HG02981 (cell line): ENCODE measurements around the gene NETO2.
A peak's percentile ranks its signal among the peaks of the same experiment; 100 is the strongest.
"Not testable (repeated sequence)": the region's sequence is repeated elsewhere in the genome, so short reads cannot be mapped to it uniquely, and the experiment has no call there.

ENCODE experiments used
- ATAC-seq: cut with Tn5 transposase; IDR thresholded peaks from one replicate; pipeline ENCODE4 v1.9.1; 2021; ENCODE audit warnings: mild to moderate bottlenecking, moderate library complexity; ENCODE audit not compliant: unreplicated experiment

The NETO2 gene, protein sequence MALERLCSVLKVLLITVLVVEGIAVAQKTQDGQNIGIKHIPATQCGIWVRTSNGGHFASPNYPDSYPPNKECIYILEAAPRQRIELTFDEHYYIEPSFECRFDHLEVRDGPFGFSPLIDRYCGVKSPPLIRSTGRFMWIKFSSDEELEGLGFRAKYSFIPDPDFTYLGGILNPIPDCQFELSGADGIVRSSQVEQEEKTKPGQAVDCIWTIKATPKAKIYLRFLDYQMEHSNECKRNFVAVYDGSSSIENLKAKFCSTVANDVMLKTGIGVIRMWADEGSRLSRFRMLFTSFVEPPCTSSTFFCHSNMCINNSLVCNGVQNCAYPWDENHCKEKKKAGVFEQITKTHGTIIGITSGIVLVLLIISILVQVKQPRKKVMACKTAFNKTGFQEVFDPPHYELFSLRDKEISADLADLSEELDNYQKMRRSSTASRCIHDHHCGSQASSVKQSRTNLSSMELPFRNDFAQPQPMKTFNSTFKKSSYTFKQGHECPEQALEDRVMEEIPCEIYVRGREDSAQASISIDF

DNA sequence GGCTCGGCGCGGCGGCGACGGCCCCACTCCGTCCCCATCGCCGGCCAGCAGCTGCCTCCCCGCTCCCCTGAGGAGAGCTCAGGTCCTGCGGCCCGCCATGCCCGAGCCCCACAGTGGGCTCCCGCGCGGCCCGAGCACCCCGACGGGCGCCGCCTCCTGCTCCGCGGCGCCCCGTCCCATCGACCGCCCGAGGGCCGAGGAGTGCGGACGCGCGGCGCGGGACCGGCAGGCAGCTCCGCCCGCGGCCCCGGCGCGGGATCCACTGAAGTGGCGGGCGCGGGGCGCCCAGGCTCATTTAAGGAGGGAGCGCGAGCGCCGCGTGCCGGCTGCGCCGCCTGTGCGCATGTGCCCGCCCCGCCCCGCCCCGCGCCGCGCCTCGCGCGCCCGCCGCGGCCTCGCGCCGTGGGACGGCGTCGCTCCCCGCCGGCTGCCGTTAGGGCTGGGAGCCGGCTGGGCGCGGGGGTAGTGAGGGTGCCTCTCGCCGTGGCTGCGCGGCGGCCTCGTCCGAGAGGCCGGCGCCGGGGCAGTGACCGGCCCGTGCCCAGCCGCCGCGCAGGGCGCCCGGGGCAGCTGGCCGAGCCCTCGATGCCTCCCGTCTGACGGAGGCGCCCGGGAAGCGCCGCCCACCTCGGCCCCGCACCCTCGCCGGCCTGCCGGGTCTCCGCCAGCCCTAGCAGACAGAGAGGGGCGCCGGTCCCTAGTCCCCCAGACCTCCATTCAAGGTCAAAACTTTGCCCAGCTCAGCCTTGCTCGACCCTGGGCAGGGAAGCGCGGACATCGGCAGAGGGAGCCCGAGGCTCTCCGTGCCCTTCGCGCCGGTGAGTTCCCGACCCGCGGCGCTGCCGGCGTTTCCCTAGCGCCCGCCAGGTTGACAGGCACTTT is at the start of gene NETO2:
TSS of gene NETO2 (minus strand) at position 269 of the 882 bp plus-strand sequence. CDS start 333 bp downstream, outside the sequence.
- ATAC-seq, result peak; percentile 48

DNA sequence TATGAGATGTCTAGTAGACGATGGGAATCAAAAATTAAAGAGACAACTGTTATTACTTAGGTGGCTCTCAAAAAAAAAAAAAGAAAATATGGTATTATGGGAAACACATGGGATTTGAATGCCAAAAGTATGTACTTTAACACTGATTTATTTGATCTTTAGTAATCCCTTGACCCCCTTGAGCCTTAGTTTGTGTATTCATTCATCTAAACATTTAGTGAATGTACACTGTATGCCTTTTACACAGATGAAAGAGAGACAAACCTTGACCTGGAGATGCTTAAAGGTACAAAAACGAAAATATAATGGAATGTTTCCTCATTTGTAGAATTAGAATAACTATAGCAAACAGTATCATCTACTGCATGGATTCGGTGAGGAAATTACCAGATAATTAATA is 38.6 kb upstream of the NETO2 start:
- ATAC-seq, result no peak

DNA sequence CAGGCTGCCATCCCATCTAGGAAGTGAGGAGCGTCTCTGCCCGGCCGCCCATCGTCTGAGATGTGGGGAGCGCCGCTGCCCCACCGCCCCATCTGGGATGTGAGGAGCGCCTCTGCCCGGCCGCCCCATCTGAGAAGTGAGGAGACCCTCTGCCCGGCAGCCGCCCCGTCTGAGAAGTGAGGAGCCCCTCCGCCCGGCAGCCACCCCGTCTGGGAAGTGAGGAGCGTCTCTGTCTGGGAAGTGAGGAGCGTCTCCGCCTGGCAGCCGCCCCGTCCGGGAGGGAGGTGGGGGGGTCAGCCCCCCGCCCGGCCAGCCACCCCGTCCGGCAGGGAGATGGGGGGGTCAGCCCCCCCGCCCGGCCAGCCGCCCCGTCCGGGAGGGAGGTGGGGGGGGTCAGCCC is 37.3 kb upstream of the NETO2 start:
- not testable (repeated sequence) for ATAC-seq

DNA sequence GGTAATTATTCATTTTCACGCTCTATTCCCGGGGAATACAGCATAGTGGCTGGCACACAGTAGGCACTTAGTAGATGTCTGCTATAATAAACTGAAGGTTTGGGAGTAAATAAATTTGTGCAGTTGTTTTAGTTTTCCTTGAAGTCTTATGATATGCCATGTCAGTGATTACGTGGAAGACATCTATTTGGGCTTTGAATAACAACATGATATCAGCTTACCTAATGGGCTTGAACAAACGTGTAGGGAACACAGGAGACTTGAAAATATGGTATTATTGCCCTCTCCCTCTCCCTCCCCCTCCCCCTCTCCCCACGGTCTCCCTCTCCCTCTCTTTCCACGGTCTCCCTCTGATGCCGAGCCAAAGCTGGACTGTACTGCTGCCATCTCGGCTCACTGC is 36.3 kb upstream of the NETO2 start:
- no peak for ATAC-seq

DNA sequence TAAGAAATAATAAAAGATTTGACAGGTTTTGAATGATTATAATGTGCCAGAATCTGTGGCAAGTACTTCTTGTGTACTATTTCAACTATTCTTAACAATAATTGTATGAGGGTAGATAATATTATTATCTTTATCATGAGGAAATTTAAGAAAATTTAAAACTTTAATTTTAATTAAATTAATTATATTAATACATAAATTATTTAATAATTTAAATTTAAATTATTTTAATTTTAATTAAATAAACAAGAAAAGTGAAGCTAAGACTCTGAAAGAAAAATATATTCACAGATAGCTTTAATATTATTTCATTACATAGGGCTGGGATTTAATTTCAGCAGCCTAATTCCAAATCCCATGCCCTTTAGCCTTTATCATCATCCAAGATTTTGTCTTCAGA is 31.4 kb upstream of the NETO2 start:
- ATAC-seq, result no peak

DNA sequence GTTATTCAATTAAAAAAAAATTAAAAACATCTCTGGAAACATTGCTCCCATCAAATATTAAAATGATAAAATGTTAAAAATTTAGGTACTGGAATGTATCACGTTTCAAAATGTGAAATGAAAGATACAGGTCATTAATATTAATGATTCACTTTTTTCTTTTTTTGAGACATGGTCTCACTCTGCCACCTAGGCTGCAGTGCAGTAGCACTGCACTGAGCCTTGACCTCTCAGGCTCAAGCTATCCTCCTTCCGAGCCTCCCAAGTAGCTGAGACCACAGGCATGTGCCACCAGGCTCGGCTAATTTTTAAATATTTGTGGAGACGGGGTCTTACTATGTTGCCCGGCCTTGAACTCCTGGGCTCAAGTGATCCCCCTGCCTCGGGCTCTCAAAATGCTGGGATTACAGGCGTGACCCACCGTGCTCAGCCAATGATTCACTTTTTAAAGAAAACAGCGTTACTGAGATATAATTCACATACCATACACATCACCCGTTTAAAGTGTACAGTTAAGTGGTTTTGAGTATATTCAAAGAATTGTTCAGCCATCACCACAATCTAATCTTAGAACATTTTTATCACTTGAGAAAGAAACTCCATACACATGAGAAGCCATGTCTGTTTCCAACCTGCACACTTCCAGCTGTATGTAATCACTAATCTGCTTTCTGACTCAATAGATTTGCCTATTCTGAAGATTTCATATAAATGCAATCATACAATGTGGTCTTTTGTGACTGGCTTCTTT is 19.1 kb upstream of the NETO2 start:
- ATAC-seq, result no peak

DNA sequence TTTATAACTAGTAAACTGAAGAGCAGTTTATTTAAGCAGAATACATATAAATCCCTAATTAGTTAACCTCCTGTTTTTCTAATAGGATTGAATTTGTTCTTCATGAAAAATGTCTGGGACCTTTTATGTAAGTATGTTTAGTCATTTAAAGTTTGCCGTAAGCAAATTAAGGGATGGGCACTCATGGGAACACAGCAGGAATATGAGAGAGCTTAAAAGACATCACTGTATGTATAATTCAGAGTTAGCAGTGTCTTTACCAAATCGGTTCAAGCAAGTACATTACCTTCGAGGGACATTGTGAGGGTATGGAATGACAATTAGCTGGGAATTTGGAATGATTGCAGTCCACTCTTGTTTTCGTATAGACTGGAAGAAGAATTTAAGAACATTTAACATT is 17.7 kb upstream of the NETO2 start:
- ATAC-seq, result no peak

DNA sequence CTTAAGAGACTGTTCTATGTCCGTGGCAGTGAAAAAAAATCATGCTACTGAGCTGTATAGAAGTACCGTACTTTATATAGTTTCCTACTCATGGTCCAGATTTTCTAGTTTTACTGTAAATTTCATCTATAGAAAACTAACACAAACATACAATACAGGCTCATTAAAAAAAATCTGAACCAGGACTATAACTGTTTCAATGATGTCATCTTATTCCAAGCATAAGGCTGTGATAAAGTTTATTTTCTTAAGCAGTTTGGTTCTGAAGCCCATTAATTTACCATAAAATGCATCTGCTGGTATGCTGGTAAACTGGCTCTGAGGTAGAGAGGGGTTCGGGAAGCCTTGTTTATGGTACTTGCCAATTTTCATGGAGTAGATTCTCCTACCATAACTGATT is 16.7 kb upstream of the NETO2 start:
- no peak for ATAC-seq

DNA sequence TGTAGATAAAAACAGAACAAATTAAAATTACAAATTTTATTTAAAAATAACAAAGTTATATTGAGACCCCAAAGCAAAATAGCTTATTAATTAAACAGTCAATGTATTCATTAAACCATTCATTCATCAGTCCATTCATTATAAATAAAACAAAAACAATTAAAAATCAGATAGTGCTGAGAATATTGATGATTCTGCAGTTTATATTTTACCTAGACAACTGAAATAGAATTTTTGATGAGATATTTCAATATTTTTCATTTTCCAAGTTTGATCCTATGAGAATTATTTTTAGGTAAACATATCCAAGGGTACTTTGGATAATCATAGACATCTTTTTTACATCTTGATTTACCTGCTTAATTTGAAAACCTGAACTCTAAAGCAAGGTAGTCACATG is 15.2 kb upstream of the NETO2 start:
- no peak for ATAC-seq

DNA sequence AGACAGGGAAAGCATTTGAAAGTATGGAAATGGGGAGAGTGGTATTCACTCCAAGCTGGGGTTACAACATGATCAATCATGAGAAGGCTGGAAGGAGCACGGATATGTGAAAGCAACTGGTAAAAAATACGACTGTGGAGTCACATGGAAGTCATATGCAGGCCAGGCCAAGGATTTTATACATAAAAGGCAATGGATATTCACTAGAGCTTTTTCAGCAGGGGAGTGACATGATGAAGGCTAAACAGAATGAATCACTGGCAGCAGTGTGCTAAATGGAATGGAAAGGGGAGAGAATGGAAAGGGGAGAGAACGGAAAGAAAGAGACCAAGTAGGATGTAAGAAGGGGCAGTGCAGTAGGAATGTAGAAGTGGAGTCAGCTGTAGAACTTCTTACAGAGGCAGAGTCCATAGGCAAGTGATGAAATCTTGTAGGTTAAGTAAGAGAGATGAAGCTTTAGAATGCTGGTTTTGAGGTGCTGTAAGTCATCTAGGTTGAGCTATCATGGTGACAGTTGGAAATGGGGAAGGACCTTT is 13.0 kb upstream of the NETO2 start:
- no peak for ATAC-seq

DNA sequence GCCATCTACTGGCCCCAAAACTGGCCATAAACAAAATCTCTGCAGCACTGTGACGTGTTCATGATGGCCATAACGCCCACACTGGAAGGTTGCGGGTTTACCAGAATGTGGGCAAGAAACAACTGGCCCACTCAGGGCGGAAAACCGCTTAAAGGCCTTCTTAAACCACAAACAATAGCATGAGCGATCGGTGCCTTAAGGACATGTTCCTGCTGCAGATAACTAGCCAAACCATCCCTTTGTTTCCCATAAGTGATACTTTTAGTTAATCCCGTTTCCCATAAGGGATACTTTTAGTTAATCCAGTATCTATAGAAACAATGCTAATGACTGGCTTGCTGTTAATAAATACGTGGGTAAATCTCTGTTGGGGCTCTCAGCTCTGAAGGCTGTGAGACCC is 8.8 kb upstream of the NETO2 start:
- ATAC-seq, result not testable (repeated sequence)

DNA sequence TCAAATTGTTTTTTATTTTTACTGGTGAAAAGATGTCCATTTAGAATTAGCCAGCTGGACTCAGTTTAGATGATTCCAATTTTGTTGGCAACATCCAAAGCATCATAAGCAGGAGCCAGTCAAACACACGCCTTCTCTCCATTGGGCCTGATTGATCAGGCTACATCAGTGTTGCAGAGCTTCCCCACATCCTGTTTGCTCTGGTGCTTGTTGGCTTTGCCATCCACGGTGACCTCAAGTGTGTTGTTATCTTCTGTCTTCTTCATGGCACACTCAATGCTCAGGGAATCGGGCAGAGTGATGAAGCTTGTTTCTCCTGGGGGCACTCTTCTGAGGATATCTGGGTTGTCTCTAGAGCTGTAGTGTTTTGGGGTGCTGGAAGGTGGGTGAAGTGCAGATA is 6.3 kb upstream of the NETO2 start:
- ATAC-seq, result no peak

DNA sequence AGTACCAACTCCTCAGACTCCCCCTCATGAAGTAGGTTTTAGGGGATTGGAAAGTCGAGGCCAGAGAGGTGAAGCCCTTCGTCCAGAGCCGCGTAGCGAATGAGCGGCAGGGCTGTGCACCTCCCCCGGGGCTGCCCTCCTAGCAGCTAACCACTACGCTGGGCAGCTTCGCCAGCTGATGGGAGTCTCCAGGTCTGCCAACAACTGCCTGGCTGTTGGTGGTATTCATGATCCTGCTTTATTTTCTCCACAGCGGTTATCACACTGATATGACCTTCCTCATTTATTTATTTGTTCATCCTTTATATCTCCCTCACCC is 773 bp upstream of the NETO2 start:
- ATAC-seq, result no peak

DNA sequence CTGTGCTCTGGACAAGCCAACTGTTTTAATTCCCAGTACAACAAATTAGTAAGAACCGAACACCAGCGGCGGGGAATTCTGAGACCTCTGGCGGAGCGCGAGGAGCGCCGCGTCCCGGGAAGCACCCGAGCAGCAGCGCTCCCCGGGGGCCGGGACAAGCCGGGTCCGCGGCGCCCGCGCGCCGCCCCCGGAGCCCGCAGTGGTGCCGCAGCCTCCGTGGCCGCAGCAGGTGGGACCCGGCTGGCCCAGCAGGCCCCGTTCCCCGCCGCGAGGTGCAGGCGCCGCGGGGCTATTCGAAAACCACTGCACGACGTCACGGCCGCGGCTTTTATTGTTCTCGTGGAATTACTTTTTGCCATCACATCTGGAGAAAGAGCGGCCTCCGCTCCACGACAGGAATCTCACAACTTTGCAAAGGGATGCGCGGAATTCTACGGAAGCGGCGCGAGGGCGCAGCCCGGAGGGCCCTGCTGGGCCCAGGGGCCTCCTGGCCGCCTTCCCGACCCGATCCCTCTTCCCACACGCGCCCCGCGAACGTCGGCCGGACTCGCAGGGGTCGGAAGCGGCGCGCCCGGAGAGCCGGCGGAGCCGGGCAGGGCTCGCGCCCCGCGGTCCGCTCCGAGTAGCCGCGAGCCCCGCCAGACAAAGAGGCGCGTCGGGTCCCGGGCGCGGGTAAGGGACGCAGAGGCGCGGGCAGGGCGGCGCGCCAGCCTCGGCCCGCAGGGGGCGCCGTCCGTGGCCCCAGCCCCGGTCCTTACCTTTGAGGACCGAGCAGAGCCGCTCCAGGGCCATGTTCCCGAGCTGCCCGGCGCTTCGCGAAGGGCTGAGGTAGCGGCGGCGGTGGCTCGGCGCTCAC is 696 bp downstream of the NETO2 start:
- peak; percentile 48 for ATAC-seq

DNA sequence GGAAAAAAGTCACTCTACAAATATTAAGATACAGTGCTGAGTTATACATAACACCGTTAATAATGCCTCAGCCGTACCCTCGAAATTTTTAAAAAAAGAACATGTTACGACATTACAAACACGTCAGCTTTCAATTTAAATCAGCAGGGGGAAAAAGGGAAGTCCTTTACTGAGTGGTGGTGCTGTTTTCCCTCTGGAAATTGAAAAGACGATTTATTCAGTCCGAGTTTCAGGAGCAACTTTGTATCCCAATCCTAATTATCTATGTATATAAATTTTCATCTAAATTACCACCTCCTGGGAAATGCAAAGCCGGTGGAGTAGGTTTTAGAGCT is 1.3 kb downstream of the NETO2 start:
- no peak for ATAC-seq

DNA sequence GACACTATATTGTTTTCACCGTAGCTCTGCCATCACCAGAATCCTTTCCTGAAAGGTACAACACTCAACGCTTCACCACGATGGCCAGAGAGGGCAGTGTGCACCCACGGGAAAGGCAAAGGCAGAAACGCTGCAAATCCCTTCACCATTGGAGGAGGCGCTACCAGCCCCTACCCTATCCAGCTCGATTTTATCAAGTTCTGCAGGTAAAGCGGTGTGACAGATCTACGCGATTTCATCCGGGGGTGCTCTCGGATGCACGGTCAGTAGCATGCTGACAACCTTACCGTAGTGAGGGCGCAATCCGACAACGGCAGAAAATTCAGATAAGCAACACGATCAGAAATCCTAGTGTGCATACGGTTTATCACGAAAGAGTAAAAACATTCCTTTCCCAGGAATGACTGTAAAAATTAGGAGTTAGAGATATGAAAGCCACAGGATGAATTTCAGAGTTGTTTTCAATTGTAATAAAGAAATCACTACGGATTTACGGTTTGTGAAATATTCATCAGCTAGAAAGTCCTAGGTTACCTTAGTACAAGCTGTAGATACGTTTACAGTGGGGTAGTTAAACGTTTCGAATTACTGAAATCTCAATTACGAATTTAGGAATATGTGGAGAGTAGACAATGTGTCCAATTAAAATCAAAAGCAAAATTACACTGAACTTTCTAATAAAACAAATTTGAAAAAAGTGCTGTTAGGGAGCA is 1.8 kb downstream of the NETO2 start:
- ATAC-seq, result peak; percentile 57

DNA sequence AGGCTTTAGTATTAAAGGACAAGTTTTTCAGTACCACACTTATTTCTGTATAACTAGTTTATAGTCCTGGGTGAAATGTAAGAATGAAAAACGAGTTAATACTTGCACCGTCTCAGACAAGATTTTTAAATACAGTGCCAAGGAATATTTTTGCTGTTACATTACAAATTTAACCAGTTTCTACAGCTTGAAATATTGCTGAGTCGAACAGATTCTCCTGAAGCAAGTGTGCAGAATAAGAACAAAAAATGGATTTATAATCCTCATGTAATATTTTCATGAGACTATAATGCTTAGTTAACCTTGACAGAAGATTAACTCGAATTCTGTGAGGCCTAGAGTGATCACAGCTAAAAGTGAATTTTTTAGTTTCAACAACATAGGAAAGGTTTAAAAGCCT is 3.1 kb downstream of the NETO2 start:
- no peak for ATAC-seq

DNA sequence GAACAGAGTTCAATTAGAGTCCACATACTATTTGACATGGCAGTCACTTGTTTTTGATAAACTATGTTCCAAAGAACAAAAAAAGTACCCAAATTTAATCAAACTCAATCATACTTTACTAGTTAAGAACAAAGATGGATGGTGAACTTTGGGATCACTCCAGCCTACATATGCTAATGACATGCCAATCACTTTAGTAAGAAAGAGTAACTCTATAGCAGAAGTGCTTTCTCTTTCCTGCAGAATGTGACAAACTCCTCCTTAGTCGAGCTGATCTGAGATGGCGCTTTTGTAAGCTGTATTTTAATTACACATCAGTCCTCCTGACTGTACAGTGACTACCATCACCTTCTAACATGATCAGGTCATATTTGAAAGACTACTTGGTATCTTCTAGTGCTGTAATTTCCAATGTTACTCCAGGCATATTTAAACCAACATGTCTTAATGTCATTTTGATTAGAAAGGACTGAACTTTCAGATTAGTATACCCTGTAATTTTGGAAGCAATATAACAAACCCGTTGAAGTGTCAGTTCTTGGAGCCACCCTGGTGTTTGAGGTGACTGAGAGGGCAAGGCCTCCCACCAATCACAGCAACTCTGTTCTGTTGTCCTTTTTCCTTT is 4.1 kb downstream of the NETO2 start:
- no peak for ATAC-seq

DNA sequence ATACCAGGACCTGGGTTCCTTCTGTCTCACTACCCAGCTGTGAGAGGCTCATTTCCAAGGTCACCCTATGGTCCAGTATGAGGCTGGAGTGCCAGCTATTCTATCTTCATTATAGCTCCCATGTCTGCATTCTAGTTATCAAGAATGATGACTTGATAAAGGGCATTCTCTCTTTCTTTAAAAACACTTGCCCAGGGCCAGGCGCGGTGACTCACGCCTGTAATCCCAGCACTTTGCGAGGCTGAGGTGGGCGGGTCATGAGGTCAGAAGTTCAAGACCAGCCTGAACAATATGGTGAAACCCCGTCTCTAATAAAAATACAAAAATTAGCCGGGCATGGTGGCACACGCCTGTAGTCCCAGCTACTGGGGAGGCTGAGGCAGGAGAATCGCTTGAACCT is 5.8 kb downstream of the NETO2 start:
- ATAC-seq, result not testable (repeated sequence)
